Smooth muscle cell of the umbilical artery (primary cell): ENCODE measurements around the gene NINJ1. TPM values are rescaled to one million over a fixed set of nuclear protein-coding genes. Genes with fewer than 3 reads are reported as not detected.

Experiments
- total RNA-seq: library from RNA; depleted of rRNA; stranded (reverse); fragments of >200 nt; gene quantifications from 2 replicates; pipeline ENCODE4 v1.2.3, GENCODE V29; 2014

NINJ1 gene
- total RNA-seq = 31.5 and 36.3 TPM in 2 replicates

GRCh38 chr9:93134015-93134739, at the start of gene NINJ1:
Gene NINJ1, minus strand, starts transcription at chr9:93134251. Its CDS starts 34 bp downstream, at chr9:93134217.

GRCh38 chr9:93096131-93096802, 37.8 kb downstream of the NINJ1 start, which contains the start of gene CARD19:
Gene CARD19, plus strand, starts transcription at chr9:93096217. Its CDS starts 129 bp downstream, at chr9:93096346.

Other genes starting within 250 kb of the NINJ1 start
- gene FGD3, start 186.7 kb downstream of the NINJ1 start, total RNA-seq = not detected in 2 replicates
- 0.37 and 0.59 TPM in 2 replicates for gene SUSD3, start 75.5 kb downstream of the NINJ1 start, total RNA-seq
- gene CARD19, start 38.0 kb downstream of the NINJ1 start, total RNA-seq = 62.4 and 67.8 TPM in 2 replicates
- not detected in 2 replicates for gene WNK2, start 49.9 kb upstream of the NINJ1 start, total RNA-seq